Measurements from ENCODE around the gene AARS1.
"Not testable (repeated sequence)": the region's sequence is repeated elsewhere in the genome, so short reads cannot be mapped to it uniquely, and the experiment has no call there.

The AARS1 gene

DNA sequence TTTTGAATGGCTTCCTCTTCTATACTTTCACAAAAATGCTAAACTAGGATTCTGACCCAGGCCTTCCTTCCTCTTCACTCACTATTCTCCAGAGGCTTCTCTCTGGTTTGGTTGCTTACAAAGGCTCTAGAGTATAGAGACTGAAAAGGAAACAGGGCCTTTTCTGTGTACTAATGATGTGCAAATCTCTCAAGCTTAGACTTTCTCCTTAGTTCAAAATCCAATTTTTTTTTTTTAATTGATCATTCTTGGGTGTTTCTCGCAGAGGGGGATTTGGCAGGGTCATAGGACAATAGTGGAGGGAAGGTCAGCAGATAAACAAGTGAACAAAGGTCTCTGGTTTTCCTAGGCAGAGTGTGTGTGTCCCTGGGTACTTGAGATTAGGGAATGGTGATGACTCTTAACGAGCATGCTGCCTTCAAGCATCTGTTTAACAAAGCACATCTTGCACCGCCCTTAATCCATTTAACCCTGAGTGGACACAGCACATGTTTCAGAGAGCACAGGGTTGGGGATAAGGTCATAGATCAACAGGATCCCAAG, 65.3 kb downstream of the AARS1 start:
- not testable (repeated sequence) for DNase-seq

DNA sequence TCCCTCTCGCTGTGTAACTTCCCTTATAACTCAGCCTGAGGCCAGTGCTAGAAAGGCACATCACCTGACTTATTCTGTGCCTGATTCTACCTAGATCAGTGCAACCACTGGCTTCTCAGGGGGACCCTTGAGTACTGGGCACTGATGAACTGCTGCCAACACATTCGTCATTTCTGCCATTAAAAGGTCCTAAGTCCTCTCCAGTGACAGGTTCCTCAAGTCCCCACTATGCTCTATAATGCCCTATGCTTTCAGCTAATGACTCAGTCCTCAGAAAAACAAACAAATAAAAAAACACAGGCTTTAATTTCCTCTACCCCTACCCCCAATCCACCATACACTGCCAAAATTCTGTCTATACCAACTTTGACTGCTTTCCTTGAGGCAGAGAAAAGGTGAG, 66.1 kb downstream of the AARS1 start:
- not testable (repeated sequence) for DNase-seq

DNA sequence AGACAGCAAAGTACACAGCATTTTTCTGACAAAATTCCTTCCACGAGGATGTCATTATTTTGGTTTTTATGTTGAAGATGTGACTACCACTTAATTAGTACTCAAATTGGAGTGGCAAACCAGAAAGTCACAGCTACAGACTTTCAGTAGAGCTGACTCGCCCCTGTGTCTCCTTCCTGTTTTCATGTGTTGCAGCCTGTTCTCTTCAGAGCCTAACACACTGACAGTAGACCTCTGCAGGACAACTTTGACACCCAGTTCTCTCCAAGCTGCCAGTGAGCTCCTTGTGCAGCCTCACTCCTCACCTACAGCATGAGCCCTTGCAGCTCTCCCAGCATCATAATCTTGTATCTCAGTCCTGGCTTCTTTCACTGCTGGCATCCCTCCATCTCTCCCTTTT, 66.7 kb downstream of the AARS1 start:
- not testable (repeated sequence) for DNase-seq

DNA sequence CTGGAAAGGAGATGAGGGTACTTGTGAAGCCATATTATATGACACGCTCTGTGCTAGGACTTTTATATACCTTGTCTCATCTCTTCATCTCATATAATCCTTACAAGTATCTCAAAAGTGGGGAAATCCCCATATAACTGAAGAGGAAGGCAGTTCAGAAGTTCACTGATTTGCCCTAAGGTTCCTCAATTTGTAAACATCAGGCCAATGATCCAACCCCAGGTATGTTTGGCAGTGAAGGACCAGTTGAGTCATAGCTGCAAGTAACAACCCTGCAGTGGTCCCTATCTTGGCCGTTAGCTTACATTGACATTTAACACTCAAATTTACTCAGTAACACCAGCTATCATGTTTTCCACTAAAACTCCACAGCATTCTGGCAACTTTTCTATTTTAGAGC, 70.7 kb downstream of the AARS1 start:
- DNase-seq = not testable (repeated sequence)

DNA sequence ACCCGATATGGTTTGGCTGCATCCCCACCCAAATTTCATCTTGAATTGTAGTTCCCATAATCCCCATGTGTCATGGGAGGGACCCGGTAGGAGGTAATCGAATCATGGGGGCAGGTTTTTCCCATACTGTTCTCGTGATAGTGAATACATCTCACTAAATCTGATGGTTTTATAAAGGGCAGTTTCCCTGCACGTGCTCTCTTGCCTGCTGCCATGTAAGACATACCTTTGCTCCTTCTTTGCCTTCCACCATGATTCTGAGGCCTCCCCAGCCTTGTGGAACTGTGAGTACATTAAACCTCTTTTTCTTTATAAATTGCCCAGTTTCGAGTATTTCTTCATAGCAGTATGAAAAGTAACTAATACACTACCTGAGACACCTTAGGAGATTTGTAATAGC, 82.9 kb downstream of the AARS1 start:
- not testable (repeated sequence) for DNase-seq

DNA sequence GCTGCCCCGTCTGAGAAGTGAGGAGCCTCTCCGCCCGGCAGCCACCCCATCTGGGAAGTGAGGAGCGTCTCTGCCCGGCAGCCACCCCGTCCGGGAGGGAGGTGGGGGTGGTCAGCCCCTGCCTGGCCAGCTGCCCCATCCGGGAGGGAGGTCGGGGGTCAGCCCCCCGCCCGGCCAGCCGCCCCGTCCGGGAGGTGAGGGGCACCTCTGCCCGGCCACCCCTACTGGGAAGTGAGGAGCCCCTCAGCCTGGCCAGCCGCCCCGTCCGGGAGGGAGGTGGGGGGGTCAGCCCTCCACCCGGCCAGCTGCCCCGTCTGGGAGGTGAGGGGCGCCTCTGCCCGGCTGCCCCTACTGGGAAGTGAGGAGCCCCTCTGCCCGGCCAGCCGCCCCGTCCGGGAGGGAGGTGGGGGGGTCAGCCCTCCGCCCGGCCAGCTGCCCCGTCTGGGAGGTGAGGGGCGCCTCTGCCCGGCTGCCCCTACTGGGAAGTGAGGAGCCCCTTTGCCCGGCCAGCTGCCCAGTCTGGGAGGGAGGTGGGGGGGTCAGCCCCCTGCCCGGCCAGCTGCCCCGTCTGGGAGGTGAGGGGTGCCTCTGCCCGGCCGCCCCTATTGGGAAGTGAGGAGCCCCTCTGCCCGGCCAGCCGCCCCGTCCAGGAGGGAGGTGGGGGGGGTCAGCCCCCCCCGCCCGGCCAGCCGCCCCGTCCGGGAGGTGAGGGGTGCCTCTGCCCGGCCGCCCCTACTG, 84.5 kb downstream of the AARS1 start:
- DNase-seq = not testable (repeated sequence)

DNA sequence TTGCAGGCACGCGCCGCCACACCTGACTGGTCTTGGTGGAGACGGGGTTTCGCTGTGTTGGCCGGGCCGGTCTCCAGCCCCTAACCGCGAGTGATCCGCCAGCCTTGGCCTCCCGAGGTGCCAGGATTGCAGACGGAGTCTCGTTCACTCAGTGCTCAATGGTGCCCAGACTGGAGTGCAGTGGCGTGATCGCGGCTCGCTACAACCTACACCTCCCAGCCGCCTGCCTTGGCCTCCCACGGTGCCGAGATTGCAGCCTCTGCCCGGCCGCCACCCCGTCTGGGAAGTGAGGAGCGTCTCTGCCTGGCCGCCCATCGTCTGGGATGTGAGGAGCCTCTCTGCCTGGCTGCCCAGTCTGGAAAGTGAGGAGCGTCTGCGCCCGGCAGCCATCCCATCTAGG, 85.3 kb downstream of the AARS1 start:
- DNase-seq = not testable (repeated sequence)

DNA sequence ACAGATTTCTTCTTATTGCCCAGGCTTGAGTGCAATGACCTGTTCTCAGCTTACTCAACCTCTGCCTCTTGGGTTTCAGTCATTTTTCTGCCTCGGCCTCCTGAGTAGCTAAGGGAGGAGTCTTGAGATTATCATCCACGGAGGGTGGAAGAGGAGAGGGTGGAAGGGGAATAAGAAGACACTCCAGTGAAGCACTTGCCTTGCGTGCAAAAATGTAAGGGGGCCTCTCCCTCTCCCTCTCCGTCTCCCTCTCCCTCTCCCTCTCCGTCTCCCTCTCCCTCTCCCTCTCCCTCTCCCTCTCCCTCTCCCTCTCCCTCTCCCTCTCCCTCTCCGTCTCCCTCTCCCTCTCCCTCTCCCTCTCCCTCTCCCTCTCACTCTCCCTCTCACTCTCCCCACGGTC, 85.8 kb downstream of the AARS1 start:
- not testable (repeated sequence) for DNase-seq

Measured in GF-D8 (cell line).